ENCODE results near the gene MED14. TPM values are rescaled to one million over a fixed set of nuclear protein-coding genes. Genes with fewer than 3 reads are reported as not detected.

The MED14 gene
- total RNA-seq, 1 experiment from 2014 or later = 39.9 TPM

GRCh38 chrX:40761762-40762161 is 26.4 kb upstream of the MED14 start:
- no peak overlapping the region for H3K4me3 ChIP-seq
- no peaks in the 10 kb centered on the region for H3K36me3 ChIP-seq (ENCODE audit: low read depth)
- H3K79me2 ChIP-seq (ENCODE audit: low read depth) = no peaks in the 10 kb centered on the region
- no peaks in the 10 kb centered on the region for H3F3A ChIP-seq (ENCODE audit: insufficient read depth, low read depth)
- H3K9me2 ChIP-seq (ENCODE audit: insufficient read depth) = no peaks in the 10 kb centered on the region
- H3K4me1 ChIP-seq (replicated peaks; ENCODE audit: insufficient read depth) = no peaks in the 10 kb centered on the region
- no peak overlapping the region for H3K4me2 ChIP-seq
- ChIA-PET POLR2A (ENCODE audit: unreplicated experiment) (no interaction called here), CTCF (no interaction called here)
- BruUV-seq (replicated peaks) = no TSS peak
- H3K27ac ChIP-seq = no peak overlapping the region
- TF ChIP-seq EZH2 (IDR thresholded peaks at IDR 0.05; ENCODE audit: low read depth) (no peak), CTCF (conservative IDR thresholded peaks at IDR 0.05) (no peak)
- no peak for DNase-seq
- no peak overlapping the region for H2AFZ ChIP-seq
- H3K27me3 ChIP-seq (ENCODE audit: insufficient read depth, low read depth) = no peaks in the 10 kb centered on the region
- H3K9me3 ChIP-seq (ENCODE audit: insufficient read depth, low read depth) = no peaks in the 10 kb centered on the region
- intact Hi-C loops (cut with micrococcal nuclease; ENCODE audit: unreplicated experiment) = no loop called here
- H4K20me1 ChIP-seq (ENCODE audit: insufficient read depth) = no peaks in the 10 kb centered on the region

- no peaks in the 10 kb centered on the region for H4K20me1 ChIP-seq (ENCODE audit: insufficient read depth)
- no peaks in the 10 kb centered on the region for H3K9me3 ChIP-seq (ENCODE audit: insufficient read depth, low read depth)
- no peak for DNase-seq
- H3K27ac ChIP-seq = no peak overlapping the region
- no peak overlapping the region for H3K4me2 ChIP-seq
- no TSS peak for BruUV-seq (replicated peaks)
- H3F3A ChIP-seq (ENCODE audit: insufficient read depth, low read depth) = no peaks in the 10 kb centered on the region
- CTCF ChIA-PET = no interaction called here
- no peak overlapping the region for H3K4me3 ChIP-seq
- POLR2A ChIA-PET (ENCODE audit: unreplicated experiment) = no interaction called here
- H3K36me3 ChIP-seq (ENCODE audit: low read depth) = no peaks in the 10 kb centered on the region
- H3K79me2 ChIP-seq (ENCODE audit: low read depth) = no peaks in the 10 kb centered on the region
- no peaks in the 10 kb centered on the region for H3K9me2 ChIP-seq (ENCODE audit: insufficient read depth)
- intact Hi-C loops (cut with micrococcal nuclease; ENCODE audit: unreplicated experiment) = no loop called here
- no peaks in the 10 kb centered on the region for H3K4me1 ChIP-seq (replicated peaks; ENCODE audit: insufficient read depth)
- H3K27me3 ChIP-seq (ENCODE audit: insufficient read depth, low read depth) = no peaks in the 10 kb centered on the region
- TF ChIP-seq EZH2 (IDR thresholded peaks at IDR 0.05; ENCODE audit: low read depth) = no peak
- no peak for TF ChIP-seq CTCF (conservative IDR thresholded peaks at IDR 0.05)
- no peak overlapping the region for H2AFZ ChIP-seq
These were observed 24.0 kb upstream of the MED14 start for GRCh38 chrX:40759374-40759773.

- CTCF ChIA-PET = no interaction called here
- Histone ChIP-seq H3K9me2 (ENCODE audit: insufficient read depth) (no peaks in the 10 kb centered on the region), H3K4me3 (no peak overlapping the region), H3K79me2 (ENCODE audit: low read depth) (no peaks in the 10 kb centered on the region), H2AFZ (no peak overlapping the region), H3K4me1 (replicated peaks; ENCODE audit: insufficient read depth) (no peaks in the 10 kb centered on the region), H4K20me1 (ENCODE audit: insufficient read depth) (no peaks in the 10 kb centered on the region), H3K9me3 (ENCODE audit: insufficient read depth, low read depth) (no peaks in the 10 kb centered on the region), H3F3A (ENCODE audit: insufficient read depth, low read depth) (no peaks in the 10 kb centered on the region), H3K36me3 (ENCODE audit: low read depth) (no peaks in the 10 kb centered on the region), H3K27me3 (ENCODE audit: insufficient read depth, low read depth) (no peaks in the 10 kb centered on the region), H3K4me2 (no peak overlapping the region), H3K27ac (no peak overlapping the region)
- DNase-seq = no peak
- no peak for TF ChIP-seq EZH2 (IDR thresholded peaks at IDR 0.05; ENCODE audit: low read depth)
- no peak for TF ChIP-seq CTCF (conservative IDR thresholded peaks at IDR 0.05)
- POLR2A ChIA-PET (ENCODE audit: unreplicated experiment) = no interaction called here
- intact Hi-C loops (cut with micrococcal nuclease; ENCODE audit: unreplicated experiment) = no loop called here
- no TSS peak for BruUV-seq (replicated peaks)
These were observed 21.7 kb upstream of the MED14 start for GRCh38 chrX:40757058-40757457.
